ENCODE data around the gene USP10.

Gene USP10

DNA sequence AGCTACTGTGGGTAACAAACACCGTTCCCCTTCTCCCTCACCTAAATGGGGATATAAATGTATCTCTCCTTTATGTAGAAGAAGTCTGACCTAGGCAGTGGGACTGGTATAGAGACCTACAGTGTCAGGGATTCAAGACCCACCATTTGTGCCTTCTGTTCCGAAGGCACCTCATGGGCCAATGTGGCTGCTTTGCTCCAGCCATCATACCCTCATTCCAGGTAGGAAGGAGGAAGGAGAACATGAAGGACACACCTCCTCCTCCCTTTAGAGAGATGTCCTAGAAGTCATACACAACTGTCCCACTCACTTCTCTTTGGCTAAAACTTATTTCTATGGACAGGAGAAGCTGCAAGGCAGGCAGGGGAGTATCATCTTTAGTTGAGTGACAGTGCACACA, 111.7 kb downstream of the USP10 start:
- no peak for DNase-seq

GRCh38 chr16:84813141-84813934, 113.5 kb downstream of the USP10 start:
- DNase-seq = no peak

DNA sequence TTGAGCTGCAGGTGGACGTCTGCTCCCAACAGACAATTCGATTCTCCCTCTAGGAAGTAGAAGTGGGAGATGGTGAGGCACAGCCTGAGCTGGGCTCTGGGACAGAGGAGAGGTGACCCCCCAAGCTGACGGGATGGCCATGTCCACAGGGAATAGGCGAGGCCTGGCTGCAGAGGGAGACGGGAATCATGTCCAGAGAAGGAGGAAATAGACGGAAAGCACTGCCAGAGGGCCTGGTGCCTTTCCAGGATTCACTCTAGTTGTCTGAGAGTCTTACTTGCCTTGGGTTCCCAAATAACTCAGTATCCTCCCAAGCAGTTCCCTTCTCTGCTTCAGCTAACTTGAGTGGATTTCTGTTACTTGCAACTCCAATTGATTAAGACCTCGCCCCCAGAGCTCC, 115.7 kb downstream of the USP10 start:
- no peak for DNase-seq

GRCh38 chr16:84816023-84816422, 116.2 kb downstream of the USP10 start:
- no peak for DNase-seq

GRCh38 chr16:84816485-84816884, 116.7 kb downstream of the USP10 start:
- no peak for DNase-seq

- no peak for DNase-seq
These were observed 117.4 kb downstream of the USP10 start for GRCh38 chr16:84817206-84817605.

GRCh38 chr16:84817613-84818012, 117.8 kb downstream of the USP10 start:
- DNase-seq = no peak

DNA sequence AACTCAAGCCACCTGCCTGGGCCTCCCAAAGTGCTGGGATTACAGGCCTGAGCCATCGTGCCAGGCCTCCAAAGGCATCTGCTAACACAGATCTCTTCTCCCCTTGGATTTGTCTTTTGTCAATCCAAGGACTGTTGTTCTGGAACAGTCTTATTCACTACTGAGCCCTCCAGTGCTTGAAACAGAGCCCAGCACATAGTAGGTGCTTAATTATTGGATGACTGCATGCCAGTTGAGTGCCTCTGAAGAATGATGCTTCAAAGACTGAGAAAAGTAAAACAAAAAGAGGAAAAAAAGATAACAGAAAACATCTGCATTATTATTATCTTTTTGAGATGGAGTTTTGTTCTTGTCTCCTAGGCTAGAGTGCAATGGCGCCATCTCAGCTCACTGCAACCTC, 118.3 kb downstream of the USP10 start:
- no peak for DNase-seq

DNA sequence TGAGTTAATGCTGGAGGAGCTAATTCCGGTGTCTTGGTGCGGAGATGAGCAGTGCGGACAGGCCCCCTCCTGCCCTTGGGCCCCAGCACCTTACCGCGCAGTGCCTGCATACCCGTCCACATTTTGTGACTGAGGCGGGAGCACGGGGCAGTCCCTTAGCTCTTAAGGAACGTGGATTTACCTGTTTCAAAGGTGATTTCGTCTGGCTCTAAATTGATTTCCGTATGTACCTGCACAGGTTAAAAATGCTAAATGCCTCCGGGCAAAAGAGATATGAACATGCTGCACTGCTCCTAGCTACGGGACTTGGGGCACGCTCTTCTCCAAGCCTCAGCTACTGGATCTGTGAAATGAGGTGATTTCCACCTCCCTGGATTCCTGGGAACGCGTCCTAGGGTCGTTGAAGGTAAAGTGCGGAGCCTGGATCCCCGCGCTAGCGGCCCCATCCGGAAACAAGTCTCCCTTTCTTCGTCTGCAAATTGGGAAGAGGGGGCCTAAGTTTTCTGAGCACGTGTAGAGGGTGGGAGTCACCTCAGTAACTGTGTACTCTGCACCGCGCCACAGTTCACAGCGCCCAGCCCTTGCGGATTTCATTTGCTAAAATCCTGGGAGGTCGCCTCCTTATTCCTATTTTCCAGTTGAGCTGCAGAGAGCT, 119.3 kb downstream of the USP10 start:
- no peak for DNase-seq

- DNase-seq = peak; percentile 86
These were observed 120.0 kb downstream of the USP10 start, which contains the start of gene CRISPLD2 for GRCh38 chr16:84819644-84820304. Gene CRISPLD2, plus strand, starts transcription at chr16:84819985. Its CDS starts 18,511 bp downstream, at chr16:84838496.

- DNase-seq = no peak
These were observed 120.5 kb downstream of the USP10 start for GRCh38 chr16:84820305-84820684.

DNA sequence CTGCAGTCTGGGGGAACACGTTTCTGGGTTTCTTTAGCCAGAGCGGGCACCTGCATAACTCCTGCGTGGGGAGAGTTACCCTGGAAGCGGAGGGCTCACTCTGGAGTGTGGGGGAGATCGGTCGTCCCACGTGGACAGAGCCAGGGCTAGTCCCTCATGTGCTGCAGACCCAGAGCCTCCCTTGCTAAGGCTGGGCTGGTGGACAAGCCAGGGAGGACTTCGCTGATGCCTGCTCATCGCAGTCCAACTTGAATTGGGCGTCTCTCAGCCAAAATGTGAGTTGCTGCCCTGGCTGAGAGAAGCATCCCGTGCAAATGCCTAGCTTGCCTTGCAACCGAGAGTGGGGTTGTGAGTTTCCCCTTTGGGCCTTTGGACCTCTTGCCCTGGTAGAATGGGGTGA, 121.0 kb downstream of the USP10 start:
- no peak for DNase-seq

- no peak for DNase-seq
These were observed 121.4 kb downstream of the USP10 start for GRCh38 chr16:84821179-84821578.

GRCh38 chr16:84821728-84822689, 122.2 kb downstream of the USP10 start:
- DNase-seq = no peak

DNA sequence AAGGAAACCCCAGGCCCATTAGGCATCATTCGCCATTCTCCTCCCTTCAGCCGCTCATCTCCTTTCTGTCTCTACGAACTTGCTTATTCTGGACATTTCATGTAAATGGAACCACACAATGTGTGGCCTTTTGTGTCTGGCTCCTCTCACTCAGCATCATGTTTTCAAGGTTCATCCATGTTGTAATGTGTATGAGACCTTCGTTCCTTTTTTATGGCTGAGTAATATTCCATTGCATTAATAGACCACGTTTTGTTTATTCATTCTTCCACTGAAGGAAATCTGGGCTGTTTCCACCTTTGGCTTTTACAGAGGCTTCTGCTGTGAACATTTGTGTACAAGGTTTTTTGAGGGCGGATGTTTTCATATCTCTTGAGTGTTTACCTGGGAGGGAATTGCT, 123.2 kb downstream of the USP10 start:
- no peak for DNase-seq

- DNase-seq = no peak
These were observed 123.7 kb downstream of the USP10 start for GRCh38 chr16:84823484-84823883.

DNA sequence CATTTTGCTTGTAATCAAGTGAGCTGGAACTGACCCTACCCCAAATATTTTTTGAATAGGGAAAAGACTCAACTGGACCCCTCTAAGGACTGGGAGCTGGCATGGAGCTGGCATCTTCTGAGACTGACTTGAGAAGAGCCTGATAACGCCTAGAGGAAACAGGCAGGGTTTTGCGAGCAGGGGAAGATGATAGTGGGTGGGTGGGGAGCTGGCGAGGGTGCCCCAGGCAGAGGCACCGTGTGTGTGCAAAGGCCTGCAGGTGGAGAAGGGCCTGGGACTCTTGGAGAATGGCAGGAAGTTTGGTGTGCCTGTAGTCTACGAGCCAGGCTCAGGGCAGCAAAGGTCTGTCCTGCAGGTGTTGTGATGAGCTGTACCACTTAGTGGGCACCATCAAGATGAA, 124.1 kb downstream of the USP10 start:
- no peak for DNase-seq

DNA sequence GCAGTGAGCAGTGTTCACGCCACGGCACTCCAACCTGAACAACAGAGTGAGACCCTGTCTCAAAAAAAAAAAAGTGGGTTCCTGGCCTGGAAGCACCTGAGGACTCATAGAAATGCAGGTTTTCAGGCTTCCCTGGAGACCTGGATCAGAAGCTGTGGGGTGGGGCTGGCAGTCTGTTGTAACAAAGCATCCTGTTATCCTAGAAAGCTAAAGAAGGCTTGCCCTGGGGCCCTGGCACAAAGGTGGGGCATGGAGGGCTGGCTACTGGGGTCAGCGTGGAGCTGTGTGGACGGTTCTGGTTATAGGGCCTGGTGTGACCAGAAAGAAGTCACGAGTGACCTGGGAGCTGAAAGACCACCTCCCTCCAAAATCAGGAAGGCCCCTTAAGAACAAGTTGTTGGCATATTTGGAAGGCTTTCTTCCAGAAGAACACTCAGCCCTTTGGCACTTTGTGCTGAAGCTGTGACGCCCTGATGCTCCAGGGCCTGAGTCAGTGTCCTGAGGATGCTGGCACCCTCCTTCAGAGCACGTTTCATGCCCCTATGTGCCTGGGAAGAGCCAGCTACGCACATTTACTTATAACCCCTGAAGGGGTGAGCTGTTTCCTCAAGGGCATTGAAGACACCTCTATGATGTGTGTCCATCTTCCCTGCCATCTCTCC, 126.2 kb downstream of the USP10 start:
- DNase-seq = no peak

DNA sequence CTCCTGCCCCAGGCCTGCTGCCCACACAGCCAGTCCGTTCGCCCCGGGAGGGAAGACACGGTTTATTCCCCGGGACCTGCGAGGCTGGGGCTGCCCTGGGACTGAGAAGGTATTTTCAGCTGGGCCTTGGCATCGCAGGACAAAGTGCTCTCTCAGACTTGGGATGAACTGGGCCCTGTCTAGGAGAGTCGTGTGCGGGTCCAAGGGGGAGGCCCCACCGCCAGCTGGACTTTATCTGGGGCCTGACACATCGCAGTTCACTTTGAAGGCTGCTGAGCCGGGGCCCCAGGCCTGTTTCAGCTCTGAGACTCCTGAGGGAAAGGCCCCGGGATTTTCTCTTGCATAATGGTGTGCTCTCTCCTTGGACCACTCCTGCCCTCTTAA, 126.8 kb downstream of the USP10 start:
- no peak for DNase-seq

GRCh38 chr16:84827131-84827574, 127.4 kb downstream of the USP10 start:
- DNase-seq = no peak

DNA sequence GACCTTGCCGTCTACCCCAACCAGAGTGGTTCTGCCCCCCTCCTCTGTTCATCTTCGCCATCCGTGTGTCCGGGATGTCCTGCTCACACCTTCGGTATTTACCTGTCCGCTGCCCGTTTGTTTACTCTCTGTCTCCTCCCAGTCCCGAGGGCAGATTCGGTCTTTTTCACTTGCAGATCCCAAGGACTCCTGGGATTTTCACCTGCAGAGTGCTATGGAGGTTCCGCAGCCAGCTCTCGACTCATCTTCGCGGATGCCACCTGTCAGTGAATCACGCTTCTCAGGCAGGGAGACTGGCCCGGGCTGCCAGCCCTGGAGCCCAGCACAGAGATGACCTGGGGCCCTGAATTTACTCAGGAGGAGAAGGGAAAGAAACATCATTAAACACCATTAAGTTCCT, 128.1 kb downstream of the USP10 start:
- no peak for DNase-seq

GRCh38 chr16:84828322-84828721, 128.5 kb downstream of the USP10 start:
- DNase-seq = no peak
